ENCODE data around the gene IP6K1.
"Not testable (repeated sequence)": the region's sequence is repeated elsewhere in the genome, so short reads cannot be mapped to it uniquely, and the experiment has no call there.

IP6K1 gene

GRCh38 chr3:49761661-49762060 is 24.7 kb downstream of the IP6K1 start:
- no peak for DNase-seq

- no peak for DNase-seq
Observed at GRCh38 chr3:49759226-49759625, 27.1 kb downstream of the IP6K1 start.

GRCh38 chr3:49757197-49757596 is 29.1 kb downstream of the IP6K1 start:
- DNase-seq, result no peak

- DNase-seq, result no peak
Observed at GRCh38 chr3:49756036-49756435, 30.3 kb downstream of the IP6K1 start.

- DNase-seq, result no peak
Observed at GRCh38 chr3:49754536-49754935, 31.8 kb downstream of the IP6K1 start.

- no peak for DNase-seq
Observed at GRCh38 chr3:49751501-49751900, 34.8 kb downstream of the IP6K1 start.

- DNase-seq, result no peak
Observed at GRCh38 chr3:49750056-49750455, 36.3 kb downstream of the IP6K1 start.

- DNase-seq, result not testable (repeated sequence)
Observed at GRCh38 chr3:49748874-49749273, 37.5 kb downstream of the IP6K1 start.

GRCh38 chr3:49747792-49748480 is 38.4 kb downstream of the IP6K1 start:
- no peak for DNase-seq

- DNase-seq, result no peak
Observed at GRCh38 chr3:49745986-49746385, 40.4 kb downstream of the IP6K1 start.

GRCh38 chr3:49740427-49740826 is 45.9 kb downstream of the IP6K1 start:
- DNase-seq, result no peak

GRCh38 chr3:49738067-49738713 is 48.2 kb downstream of the IP6K1 start:
- no peak for DNase-seq

- no peak for DNase-seq
Observed at GRCh38 chr3:49734752-49735151, 51.6 kb downstream of the IP6K1 start.

GRCh38 chr3:49733551-49733950 is 52.8 kb downstream of the IP6K1 start:
- DNase-seq, result no peak

GRCh38 chr3:49732597-49732996 is 53.7 kb downstream of the IP6K1 start:
- no peak for DNase-seq

GRCh38 chr3:49729966-49730609 is 56.3 kb downstream of the IP6K1 start:
- DNase-seq, result no peak

GRCh38 chr3:49727924-49728361 is 58.4 kb downstream of the IP6K1 start:
- no peak for DNase-seq

GRCh38 chr3:49727154-49727923 is 59.0 kb downstream of the IP6K1 start:
- no peak for DNase-seq

- DNase-seq, result no peak
Observed at GRCh38 chr3:49725906-49726681, 60.2 kb downstream of the IP6K1 start.

- no peak for DNase-seq
Observed at GRCh38 chr3:49724586-49724985, 61.8 kb downstream of the IP6K1 start.

GRCh38 chr3:49723628-49724551 is 62.5 kb downstream of the IP6K1 start, which contains the start of gene GMPPB:
Gene GMPPB (minus strand): TSS chr3:49723951. CDS start chr3:49723726, 225 bp downstream.
- DNase-seq, result peak; percentile 85
